IPS-15b (cell line): ENCODE data around the gene DUSP8.
A peak's percentile ranks its signal among the peaks of the same experiment; 100 is the strongest.
"Not testable (repeated sequence)": the region's sequence is repeated elsewhere in the genome, so short reads cannot be mapped to it uniquely, and the experiment has no call there.

Experiments used
- H3K27me3 ChIP-seq: one replicate; pipeline ENCODE4 v1.6.1; 2013; ENCODE audit warnings: low read length; ENCODE audit not compliant: control insufficient read depth, insufficient read depth
- H3K36me3 ChIP-seq: one replicate; pipeline ENCODE4 v1.6.1; 2013; ENCODE audit warnings: low read length; ENCODE audit not compliant: control insufficient read depth, insufficient read depth
- H3K4me1 ChIP-seq: one replicate; pipeline ENCODE4 v1.6.1; 2013; ENCODE audit warnings: mild to moderate bottlenecking, low read length; ENCODE audit not compliant: control insufficient read depth, insufficient read depth
- H3K4me3 ChIP-seq: one replicate; pipeline ENCODE4 v1.5.1; 2013; ENCODE audit warnings: low read depth, low read length
- H3K9ac ChIP-seq: one replicate; pipeline ENCODE4 v1.6.1; 2013; ENCODE audit warnings: low read depth, mild to moderate bottlenecking, low read length
- H3K9me3 ChIP-seq: one replicate; pipeline ENCODE4 v1.6.1; 2013; ENCODE audit warnings: mild to moderate bottlenecking, low read length; ENCODE audit not compliant: control insufficient read depth, insufficient read depth

Gene DUSP8

DNA sequence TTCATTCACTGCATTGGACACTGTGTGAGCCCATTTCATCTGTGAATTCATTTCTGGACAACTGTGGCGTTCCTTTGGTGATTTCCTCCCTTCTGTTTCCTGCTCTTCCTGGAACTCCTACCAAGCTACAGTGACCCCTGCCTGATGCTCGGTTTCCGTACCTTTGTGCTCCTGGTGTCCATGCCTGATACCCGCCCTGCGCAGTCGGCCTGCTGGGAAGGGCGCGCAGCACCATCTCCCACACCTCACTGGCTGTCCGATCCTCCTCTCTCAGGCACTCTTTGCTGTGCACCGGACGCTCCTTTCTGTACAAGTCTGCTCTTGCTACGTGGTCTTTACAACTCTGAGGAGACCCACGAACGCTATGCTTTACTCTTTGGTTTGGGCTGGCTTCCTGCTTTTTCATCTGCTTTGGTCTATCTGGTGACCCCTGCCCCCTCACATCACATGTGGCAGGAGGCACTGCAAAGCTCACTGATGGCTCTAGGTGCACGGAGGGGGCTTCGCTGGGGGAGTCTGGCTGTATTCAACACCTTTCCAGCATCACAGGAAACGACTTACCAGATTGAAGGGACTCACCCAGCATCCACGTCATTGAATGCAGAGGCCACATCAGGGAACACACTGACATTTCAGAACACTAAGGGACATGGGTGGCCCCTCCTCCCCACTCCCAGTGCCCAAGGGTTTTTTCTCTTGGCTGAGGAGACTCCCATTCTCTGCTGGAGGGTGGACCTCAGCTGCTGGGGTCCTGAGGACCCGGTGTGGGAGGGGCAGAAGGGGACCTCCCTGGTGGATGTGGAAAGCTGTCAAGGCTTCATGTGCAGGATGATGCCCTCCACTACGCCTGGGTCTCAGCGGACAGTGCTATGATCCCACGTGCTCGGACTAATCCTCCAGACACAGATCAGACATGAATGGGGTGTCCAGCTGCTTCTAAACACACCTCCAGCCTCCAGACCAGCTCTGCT lies 58.5 kb downstream of the DUSP8 start:
- H3K4me1 ChIP-seq, result peaks cover 10% of the 10 kb centered on the region
- H3K36me3 ChIP-seq, result peaks cover 3% of the 10 kb centered on the region
- H3K27me3 ChIP-seq, result no peaks in the 10 kb centered on the region
- no peak overlapping the region for H3K4me3 ChIP-seq
- no peaks in the 10 kb centered on the region for H3K9me3 ChIP-seq
- H3K9ac ChIP-seq, result no peak overlapping the region

- H3K4me1 ChIP-seq, result peaks cover 10% of the 10 kb centered on the region
- not testable (repeated sequence) for H3K36me3 ChIP-seq, H3K9ac ChIP-seq, H3K9me3 ChIP-seq, H3K4me3 ChIP-seq, H3K27me3 ChIP-seq
These were observed 59.4 kb downstream of the DUSP8 start for GRCh38 chr11:1512531-1513258.

GRCh38 chr11:1511937-1512496 lies 60.1 kb downstream of the DUSP8 start:
- H3K36me3 ChIP-seq, result peaks cover 3% of the 10 kb centered on the region

DNA sequence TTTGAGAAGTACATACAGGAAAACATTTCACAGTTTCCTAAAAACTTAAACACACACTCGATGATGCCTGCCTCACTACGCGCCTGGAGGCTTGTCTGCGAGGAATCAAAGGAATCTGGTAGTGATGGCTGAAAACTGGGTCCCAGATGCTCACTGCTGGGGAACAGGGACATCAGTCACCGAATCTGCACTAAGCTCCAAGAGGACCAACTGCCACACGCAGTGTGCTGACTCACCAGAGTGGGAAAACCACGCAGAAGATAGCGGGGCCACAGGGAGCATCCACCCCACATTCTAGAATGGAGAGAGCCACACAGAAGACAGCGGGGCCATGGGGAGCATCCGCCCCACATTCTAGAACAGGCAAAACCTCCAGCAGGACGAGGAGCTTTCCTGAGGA lies 61.1 kb downstream of the DUSP8 start:
- Histone ChIP-seq H3K4me1 (peaks cover 10% of the 10 kb centered on the region), H3K4me3 (no peak overlapping the region), H3K36me3 (peaks cover 3% of the 10 kb centered on the region), H3K9ac (no peak overlapping the region), H3K27me3 (no peaks in the 10 kb centered on the region), H3K9me3 (no peaks in the 10 kb centered on the region)

More at GRCh38 chr11:1511937-1512496, 60.1 kb downstream of the DUSP8 start:
- H3K9ac ChIP-seq, result no peak overlapping the region
- H3K4me3 ChIP-seq, result no peak overlapping the region
- peaks cover 10% of the 10 kb centered on the region for H3K4me1 ChIP-seq
- no peaks in the 10 kb centered on the region for H3K9me3 ChIP-seq
- no peaks in the 10 kb centered on the region for H3K27me3 ChIP-seq

- not testable (repeated sequence) for H3K4me3 ChIP-seq, H3K36me3 ChIP-seq, H3K27me3 ChIP-seq, H3K9me3 ChIP-seq, H3K9ac ChIP-seq
- peaks cover 10% of the 10 kb centered on the region for H3K4me1 ChIP-seq
These were observed 61.7 kb downstream of the DUSP8 start for GRCh38 chr11:1510351-1510750.

GRCh38 chr11:1509626-1510255 lies 62.3 kb downstream of the DUSP8 start:
- no peaks in the 10 kb centered on the region for H3K27me3 ChIP-seq
- peaks cover 3% of the 10 kb centered on the region for H3K36me3 ChIP-seq
- H3K9me3 ChIP-seq, result no peaks in the 10 kb centered on the region
- H3K9ac ChIP-seq, result no peak overlapping the region
- H3K4me1 ChIP-seq, result peaks cover 10% of the 10 kb centered on the region
- no peak overlapping the region for H3K4me3 ChIP-seq

DNA sequence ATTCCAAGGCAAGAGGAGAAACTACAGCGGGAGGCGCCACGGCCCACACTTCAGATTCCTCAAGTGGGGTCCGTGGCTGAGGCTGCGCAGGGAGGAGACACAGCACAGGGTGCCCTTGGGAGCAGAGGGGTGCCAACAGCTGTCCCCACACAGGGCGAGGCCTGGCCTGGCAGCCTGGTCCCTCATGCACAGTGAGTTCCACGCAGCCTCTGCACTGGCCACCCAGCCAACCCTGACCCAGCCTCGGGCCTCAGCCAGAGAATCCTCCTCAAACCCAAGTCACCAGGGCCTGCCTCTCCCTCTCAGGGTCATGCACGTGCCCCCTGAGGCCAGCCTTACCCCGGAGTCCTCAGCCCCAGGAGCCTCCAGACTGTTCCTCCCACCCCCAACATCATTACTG lies 63.1 kb downstream of the DUSP8 start:
- Histone ChIP-seq H3K4me3 (no peak overlapping the region), H3K9me3 (no peaks in the 10 kb centered on the region), H3K4me1 (peaks cover 10% of the 10 kb centered on the region), H3K9ac (no peak overlapping the region), H3K27me3 (no peaks in the 10 kb centered on the region), H3K36me3 (peaks cover 3% of the 10 kb centered on the region)

- peaks cover 9% of the 10 kb centered on the region for H3K4me1 ChIP-seq
These were observed 63.6 kb downstream of the DUSP8 start for GRCh38 chr11:1508491-1508891.

DNA sequence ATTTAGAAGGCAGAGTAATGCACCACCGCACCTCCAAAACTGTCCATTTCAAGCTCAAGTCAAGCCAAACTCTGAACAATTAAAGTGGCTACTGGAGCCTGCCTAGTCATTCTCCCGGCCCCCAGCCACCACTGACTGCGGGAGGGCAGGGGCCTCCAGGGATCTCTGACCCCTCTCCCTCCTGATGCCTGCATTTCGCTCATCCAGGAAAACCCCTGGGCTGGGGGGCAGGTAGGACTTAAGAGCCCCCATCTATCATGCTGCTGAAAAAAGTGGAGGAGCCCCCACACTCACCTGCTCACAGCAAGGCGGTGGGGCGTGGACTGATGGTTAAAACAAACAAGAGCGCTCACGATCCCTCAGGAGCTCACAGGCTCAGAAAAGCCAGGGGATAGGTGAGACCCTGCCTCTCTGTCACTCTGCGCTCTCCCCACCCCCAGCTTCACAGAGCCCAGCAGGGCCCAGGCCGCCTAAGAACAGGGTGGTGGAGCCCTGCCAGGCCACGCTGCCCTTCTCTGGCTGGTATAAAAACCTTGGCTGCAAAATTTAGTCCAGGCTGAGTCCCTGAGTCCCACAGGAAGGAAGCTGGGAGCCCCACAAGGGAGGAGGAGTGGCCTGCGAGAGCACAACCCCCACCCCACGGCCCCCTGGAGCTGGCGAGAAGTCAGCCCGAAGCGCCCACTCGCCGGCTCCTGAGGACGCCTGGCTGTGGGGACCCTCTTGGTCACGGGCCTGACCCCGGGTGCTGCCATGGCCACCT lies 64.5 kb downstream of the DUSP8 start:
- no peaks in the 10 kb centered on the region for H3K27me3 ChIP-seq
- H3K4me1 ChIP-seq, result peaks cover 3% of the 10 kb centered on the region
- H3K9ac ChIP-seq, result peak overlapping the region; percentile 54
- peaks cover 3% of the 10 kb centered on the region for H3K36me3 ChIP-seq
- H3K4me3 ChIP-seq, result no peak overlapping the region
- H3K9me3 ChIP-seq, result no peaks in the 10 kb centered on the region

More at GRCh38 chr11:1508491-1508891, 63.6 kb downstream of the DUSP8 start:
- Histone ChIP-seq H3K4me3 (no peak overlapping the region), H3K9me3 (no peaks in the 10 kb centered on the region), H3K27me3 (no peaks in the 10 kb centered on the region), H3K9ac (no peak overlapping the region), H3K36me3 (peaks cover 3% of the 10 kb centered on the region)

DNA sequence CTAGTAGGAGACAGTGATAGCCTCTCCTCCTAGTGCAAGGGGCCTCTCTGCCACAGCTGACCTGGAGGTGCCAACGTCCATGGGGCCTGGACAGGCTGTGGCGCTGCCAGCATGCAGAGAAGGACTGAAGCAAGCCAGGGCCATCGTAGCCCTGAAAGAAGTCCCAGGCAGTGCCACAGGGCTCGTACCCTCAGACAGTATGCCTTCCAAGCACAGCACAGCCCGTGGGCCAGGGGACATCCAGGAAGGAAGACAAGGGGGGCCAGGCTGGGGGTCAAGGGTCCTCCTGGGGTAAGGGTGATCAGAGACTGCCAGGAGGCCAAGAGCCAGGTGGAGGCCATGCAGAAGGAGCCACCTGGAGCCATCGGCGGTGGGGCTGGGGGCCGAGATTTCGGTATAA lies 65.1 kb downstream of the DUSP8 start:
- Histone ChIP-seq H3K9ac (peak overlapping the region; percentile 54), H3K27me3 (no peaks in the 10 kb centered on the region), H3K4me3 (no peak overlapping the region)

DNA sequence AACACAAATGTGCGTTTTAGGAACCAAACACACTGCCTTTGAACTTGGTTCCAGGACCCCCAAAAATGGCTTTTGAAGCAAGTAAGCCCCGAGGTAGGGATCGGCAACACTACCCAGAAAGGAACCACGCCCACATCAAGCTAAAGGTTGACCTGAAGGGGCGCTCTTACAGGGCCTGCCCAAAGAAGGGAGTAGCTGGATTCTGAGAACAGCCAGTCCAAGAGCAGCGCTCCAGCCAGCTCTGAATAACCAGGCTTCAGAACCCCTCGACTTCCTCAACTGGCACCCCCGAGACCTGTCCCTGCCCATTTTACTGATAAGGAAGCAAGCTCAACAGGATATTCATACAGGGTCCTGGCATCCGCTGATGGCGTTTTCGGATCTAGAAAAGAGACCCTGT lies 66.6 kb downstream of the DUSP8 start:
- H3K27me3 ChIP-seq, result no peaks in the 10 kb centered on the region
- H3K9ac ChIP-seq, result no peak overlapping the region
- no peaks in the 10 kb centered on the region for H3K4me1 ChIP-seq
- peaks cover 3% of the 10 kb centered on the region for H3K36me3 ChIP-seq
- no peaks in the 10 kb centered on the region for H3K9me3 ChIP-seq
- no peak overlapping the region for H3K4me3 ChIP-seq

More for the DNA sequence above, 65.1 kb downstream of the DUSP8 start:
- Histone ChIP-seq H3K9me3 (no peaks in the 10 kb centered on the region), H3K36me3 (peaks cover 3% of the 10 kb centered on the region), H3K4me1 (no peaks in the 10 kb centered on the region)
